ENCODE measurements around the gene CACNB2. TPM values are rescaled to one million over a fixed set of nuclear protein-coding genes. Genes with fewer than 3 reads are reported as not detected.

Gene CACNB2
- total and polyA plus RNA-seq, 9 donors = 1.1 to 2.0 (median 1.4) TPM

- DNase-seq = no peak
- no peak overlapping the region for H3K4me3 ChIP-seq (ENCODE audit: low read length)
- 89% methylated on average over 17 of the region's 22 CpGs for WGBS (ENCODE audit: insufficient coverage)
- peaks cover 5% of the 10 kb centered on the region for H3K36me3 ChIP-seq (ENCODE audit: control insufficient read depth, insufficient read depth, low read length)
- no peaks in the 10 kb centered on the region for H3K4me1 ChIP-seq (ENCODE audit: control insufficient read depth, insufficient read depth, low read length)
- no peaks in the 10 kb centered on the region for H3K27me3 ChIP-seq (ENCODE audit: control insufficient read depth, insufficient read depth, low read length)
- no peaks in the 10 kb centered on the region for H3K9me3 ChIP-seq (replicated peaks; ENCODE audit: control insufficient read depth, low read depth, low read length)
- no peak overlapping the region for H3K27ac ChIP-seq (ENCODE audit: low read length)
These were observed 399.1 kb downstream of the CACNB2 start for GRCh38 chr10:18539335-18539734.

- peaks cover 9% of the 10 kb centered on the region for H3K36me3 ChIP-seq (ENCODE audit: control insufficient read depth, insufficient read depth, low read length)
These were observed 400.0 kb downstream of the CACNB2 start for GRCh38 chr10:18540195-18540594.

DNA sequence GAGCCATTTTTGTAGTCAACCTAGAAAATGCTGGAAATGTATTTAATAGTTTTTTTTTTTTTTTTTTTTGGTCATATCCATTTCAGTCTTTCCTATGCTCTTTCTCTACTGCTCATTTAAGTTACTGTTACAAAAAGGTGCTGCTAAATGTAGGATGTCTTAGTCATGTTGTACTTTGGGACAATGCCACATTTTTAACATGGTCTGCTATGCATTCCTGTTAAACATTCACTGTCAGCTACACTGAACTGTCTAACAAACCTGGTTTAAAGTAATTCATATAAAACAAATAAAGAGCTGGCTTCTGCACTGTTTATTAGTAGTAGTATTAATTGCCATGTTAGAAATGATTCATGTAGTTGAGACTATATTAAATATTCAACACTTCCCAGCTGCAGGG is 402.6 kb downstream of the CACNB2 start:
- Histone ChIP-seq H3K4me1 (ENCODE audit: control insufficient read depth, insufficient read depth, low read length) (no peaks in the 10 kb centered on the region), H3K27ac (ENCODE audit: low read length) (no peak overlapping the region), H3K9me3 (replicated peaks; ENCODE audit: control insufficient read depth, low read depth, low read length) (no peaks in the 10 kb centered on the region), H3K36me3 (ENCODE audit: control insufficient read depth, insufficient read depth, low read length) (peaks cover 9% of the 10 kb centered on the region), H3K4me3 (ENCODE audit: low read length) (no peak overlapping the region), H3K27me3 (ENCODE audit: control insufficient read depth, insufficient read depth, low read length) (no peaks in the 10 kb centered on the region)
- peak; percentile 11 for DNase-seq

More at GRCh38 chr10:18540195-18540594, 400.0 kb downstream of the CACNB2 start:
- no peaks in the 10 kb centered on the region for H3K27me3 ChIP-seq (ENCODE audit: control insufficient read depth, insufficient read depth, low read length)
- no peak overlapping the region for H3K4me3 ChIP-seq (ENCODE audit: low read length)
- H3K9me3 ChIP-seq (replicated peaks; ENCODE audit: control insufficient read depth, low read depth, low read length) = no peaks in the 10 kb centered on the region
- DNase-seq = no peak
- no peak overlapping the region for H3K27ac ChIP-seq (ENCODE audit: low read length)
- no peaks in the 10 kb centered on the region for H3K4me1 ChIP-seq (ENCODE audit: control insufficient read depth, insufficient read depth, low read length)

- H3K27me3 ChIP-seq (ENCODE audit: control insufficient read depth, insufficient read depth, low read length) = no peaks in the 10 kb centered on the region
- peaks cover 6% of the 10 kb centered on the region for H3K36me3 ChIP-seq (ENCODE audit: control insufficient read depth, insufficient read depth, low read length)
- 80% methylated on average over 4 of the region's 7 CpGs for WGBS (ENCODE audit: insufficient coverage)
- no peak overlapping the region for H3K27ac ChIP-seq (ENCODE audit: low read length)
- H3K4me1 ChIP-seq (ENCODE audit: control insufficient read depth, insufficient read depth, low read length) = no peaks in the 10 kb centered on the region
- DNase-seq = peak; percentile 43
- H3K9me3 ChIP-seq (replicated peaks; ENCODE audit: control insufficient read depth, low read depth, low read length) = no peaks in the 10 kb centered on the region
- H3K4me3 ChIP-seq (ENCODE audit: low read length) = no peak overlapping the region
These were observed 405.5 kb downstream of the CACNB2 start for GRCh38 chr10:18545621-18546305.

DNA sequence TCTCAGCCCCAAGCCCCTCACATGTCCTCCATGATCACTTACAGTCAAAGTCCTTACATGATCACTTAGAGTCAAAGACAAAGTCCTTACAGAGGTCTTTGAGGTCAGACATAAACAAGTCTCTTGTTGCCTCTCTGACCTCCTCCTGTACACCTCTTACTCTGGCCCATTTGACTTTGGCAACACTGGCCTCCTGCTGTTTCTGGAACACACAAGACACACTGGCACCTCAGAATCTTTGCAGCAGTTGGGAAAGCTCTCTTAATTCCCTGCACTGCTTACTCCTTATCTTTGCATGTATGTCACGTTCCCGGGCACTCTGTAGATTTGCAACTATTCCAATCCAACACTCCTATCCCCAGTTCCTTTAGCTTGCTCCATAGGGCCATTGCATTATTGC is 408.9 kb downstream of the CACNB2 start:
- no peak overlapping the region for H3K4me3 ChIP-seq (ENCODE audit: low read length)
- DNase-seq = no peak
- H3K9me3 ChIP-seq (replicated peaks; ENCODE audit: control insufficient read depth, low read depth, low read length) = no peaks in the 10 kb centered on the region
- no peaks in the 10 kb centered on the region for H3K27me3 ChIP-seq (ENCODE audit: control insufficient read depth, insufficient read depth, low read length)
- no peaks in the 10 kb centered on the region for H3K4me1 ChIP-seq (ENCODE audit: control insufficient read depth, insufficient read depth, low read length)
- H3K27ac ChIP-seq (ENCODE audit: low read length) = no peak overlapping the region
- H3K36me3 ChIP-seq (ENCODE audit: control insufficient read depth, insufficient read depth, low read length) = peaks cover 7% of the 10 kb centered on the region
- WGBS (ENCODE audit: insufficient coverage) = no CpG with 5 or more reads among the region's 2 CpGs

DNA sequence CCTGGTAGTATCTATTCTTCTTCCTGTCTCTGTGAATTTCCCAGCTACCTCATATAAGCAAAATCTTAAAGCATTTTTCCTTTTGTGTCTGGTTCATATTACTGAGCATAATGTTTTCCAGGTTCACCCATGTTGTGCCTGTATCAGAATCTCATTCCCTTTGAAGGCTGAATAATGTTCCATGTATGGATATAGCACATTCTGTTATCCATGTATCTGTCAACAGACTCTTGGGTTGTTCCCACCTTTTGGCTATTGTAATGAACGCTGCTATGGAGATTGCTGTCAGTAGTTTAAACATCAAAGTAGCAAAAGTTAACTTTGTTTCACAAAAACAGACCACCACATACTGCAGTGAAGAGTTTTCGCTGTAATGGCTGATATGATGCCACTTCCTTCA is 411.2 kb downstream of the CACNB2 start:
- no peak for DNase-seq
- Histone ChIP-seq H3K27me3 (ENCODE audit: control insufficient read depth, insufficient read depth, low read length) (no peaks in the 10 kb centered on the region), H3K4me1 (ENCODE audit: control insufficient read depth, insufficient read depth, low read length) (no peaks in the 10 kb centered on the region), H3K9me3 (replicated peaks; ENCODE audit: control insufficient read depth, low read depth, low read length) (peaks cover 8% of the 10 kb centered on the region), H3K36me3 (ENCODE audit: control insufficient read depth, insufficient read depth, low read length) (peaks cover 9% of the 10 kb centered on the region), H3K4me3 (ENCODE audit: low read length) (no peak overlapping the region), H3K27ac (ENCODE audit: low read length) (no peak overlapping the region)
- no CpG with 5 or more reads among the region's 2 CpGs for WGBS (ENCODE audit: insufficient coverage)

DNA sequence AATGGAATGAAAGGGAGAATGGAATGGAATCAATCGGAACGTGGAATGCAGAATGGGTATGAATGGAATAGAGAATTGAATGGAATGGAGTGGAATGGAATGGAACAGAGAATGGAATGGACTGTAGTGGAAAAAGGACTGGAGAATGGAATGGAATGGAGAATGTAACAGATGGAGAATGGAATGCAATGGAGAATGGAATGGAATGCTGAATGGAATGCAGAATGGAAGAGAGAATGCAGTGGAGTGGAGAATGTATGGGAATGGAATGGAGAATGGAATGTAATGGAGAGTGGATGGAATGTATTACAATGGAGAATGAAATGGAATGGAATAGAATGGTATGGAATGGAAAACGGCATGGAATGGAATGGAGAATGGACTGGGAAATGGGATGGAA is 414.3 kb downstream of the CACNB2 start:
- WGBS (ENCODE audit: insufficient coverage) = 96% methylated on average over 3 of the region's 3 CpGs
- Histone ChIP-seq H3K4me1 (ENCODE audit: control insufficient read depth, insufficient read depth, low read length) (no peaks in the 10 kb centered on the region), H3K9me3 (replicated peaks; ENCODE audit: control insufficient read depth, low read depth, low read length) (peaks cover 19% of the 10 kb centered on the region), H3K27me3 (ENCODE audit: control insufficient read depth, insufficient read depth, low read length) (no peaks in the 10 kb centered on the region), H3K4me3 (ENCODE audit: low read length) (no peak overlapping the region), H3K36me3 (ENCODE audit: control insufficient read depth, insufficient read depth, low read length) (peaks cover 9% of the 10 kb centered on the region), H3K27ac (ENCODE audit: low read length) (no peak overlapping the region)
- DNase-seq = no peak

GRCh38 chr10:18556522-18557147 is 416.4 kb downstream of the CACNB2 start:
- H3K36me3 ChIP-seq (ENCODE audit: control insufficient read depth, insufficient read depth, low read length) = peaks cover 6% of the 10 kb centered on the region
- WGBS (ENCODE audit: insufficient coverage) = 99% methylated on average over 3 of the region's 3 CpGs
- H3K9me3 ChIP-seq (replicated peaks; ENCODE audit: control insufficient read depth, low read depth, low read length) = peaks cover 19% of the 10 kb centered on the region

GRCh38 chr10:18557960-18558359 is 417.7 kb downstream of the CACNB2 start:
- DNase-seq = no peak
- Histone ChIP-seq H3K36me3 (ENCODE audit: control insufficient read depth, insufficient read depth, low read length) (peaks cover 6% of the 10 kb centered on the region), H3K4me3 (ENCODE audit: low read length) (no peak overlapping the region), H3K4me1 (ENCODE audit: control insufficient read depth, insufficient read depth, low read length) (no peaks in the 10 kb centered on the region), H3K9me3 (replicated peaks; ENCODE audit: control insufficient read depth, low read depth, low read length) (peaks cover 21% of the 10 kb centered on the region), H3K27me3 (ENCODE audit: control insufficient read depth, insufficient read depth, low read length) (no peaks in the 10 kb centered on the region), H3K27ac (ENCODE audit: low read length) (no peak overlapping the region)
- WGBS (ENCODE audit: insufficient coverage) = 100% methylated on average over 1 of the region's 1 CpG

More at GRCh38 chr10:18556522-18557147, 416.4 kb downstream of the CACNB2 start:
- DNase-seq = no peak
- Histone ChIP-seq H3K27me3 (ENCODE audit: control insufficient read depth, insufficient read depth, low read length) (no peaks in the 10 kb centered on the region), H3K4me3 (ENCODE audit: low read length) (no peak overlapping the region), H3K27ac (ENCODE audit: low read length) (no peak overlapping the region), H3K4me1 (ENCODE audit: control insufficient read depth, insufficient read depth, low read length) (no peaks in the 10 kb centered on the region)

GRCh38 chr10:18561861-18562551 is 421.8 kb downstream of the CACNB2 start:
- 98% methylated on average over 8 of the region's 8 CpGs for WGBS (ENCODE audit: insufficient coverage)
- no peaks in the 10 kb centered on the region for H3K4me1 ChIP-seq (ENCODE audit: control insufficient read depth, insufficient read depth, low read length)
- H3K9me3 ChIP-seq (replicated peaks; ENCODE audit: control insufficient read depth, low read depth, low read length) = peaks cover 27% of the 10 kb centered on the region
- no peak for DNase-seq
- H3K36me3 ChIP-seq (ENCODE audit: control insufficient read depth, insufficient read depth, low read length) = no peaks in the 10 kb centered on the region
- no peak overlapping the region for H3K27ac ChIP-seq (ENCODE audit: low read length)
- H3K27me3 ChIP-seq (ENCODE audit: control insufficient read depth, insufficient read depth, low read length) = no peaks in the 10 kb centered on the region
- no peak overlapping the region for H3K4me3 ChIP-seq (ENCODE audit: low read length)
